NCI-H524 (cell line): ENCODE results near the gene MAD1L1.

Source experiments
- DNase-seq, 2 experiments: peaks; one replicate each; lab custom pipeline; 2025; lab: John Stamatoyannopoulos, UW

The MAD1L1 gene

DNA sequence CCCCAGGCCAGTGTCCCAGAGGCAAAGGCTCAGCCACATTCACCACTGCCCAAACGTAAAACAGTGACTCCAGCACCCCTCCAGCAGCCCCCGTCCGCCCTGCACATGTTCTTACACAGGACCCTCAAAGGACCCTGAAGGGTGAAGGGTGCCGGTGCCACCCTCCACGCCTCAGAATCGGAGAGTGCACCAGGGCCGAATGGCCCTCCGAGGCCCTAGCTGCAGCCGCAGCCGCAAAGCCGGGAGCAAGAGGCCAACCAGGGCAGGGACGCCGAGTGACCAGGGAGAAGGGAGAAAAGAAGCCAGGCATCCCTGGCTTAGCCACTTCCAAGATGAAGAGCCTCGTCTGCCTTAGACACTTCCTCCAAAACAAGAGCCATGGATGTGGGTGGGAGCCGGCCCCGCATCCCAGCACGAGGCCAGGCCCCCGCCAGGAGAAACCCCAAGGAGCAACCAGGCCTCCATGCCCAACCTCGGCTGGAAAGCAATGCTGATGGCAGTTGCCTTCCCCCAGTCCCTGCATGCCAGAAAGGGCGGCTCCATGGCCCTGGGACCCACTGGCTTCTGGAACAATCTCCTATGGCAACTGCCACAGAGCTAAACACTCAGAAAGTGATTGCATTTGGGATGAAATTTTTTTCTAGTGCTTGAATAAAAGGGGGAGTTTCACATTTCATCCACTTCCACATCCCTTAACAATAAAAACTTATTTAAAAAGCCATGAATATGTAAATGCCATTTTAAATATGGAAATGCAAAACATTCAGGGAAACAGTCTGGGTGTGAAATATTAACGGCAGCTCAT, 92.3 kb downstream of the MAD1L1 start:
- DNase-seq = no peak

GRCh38 chr7:2139004-2139699, 93.6 kb downstream of the MAD1L1 start:
- no peak for DNase-seq

DNA sequence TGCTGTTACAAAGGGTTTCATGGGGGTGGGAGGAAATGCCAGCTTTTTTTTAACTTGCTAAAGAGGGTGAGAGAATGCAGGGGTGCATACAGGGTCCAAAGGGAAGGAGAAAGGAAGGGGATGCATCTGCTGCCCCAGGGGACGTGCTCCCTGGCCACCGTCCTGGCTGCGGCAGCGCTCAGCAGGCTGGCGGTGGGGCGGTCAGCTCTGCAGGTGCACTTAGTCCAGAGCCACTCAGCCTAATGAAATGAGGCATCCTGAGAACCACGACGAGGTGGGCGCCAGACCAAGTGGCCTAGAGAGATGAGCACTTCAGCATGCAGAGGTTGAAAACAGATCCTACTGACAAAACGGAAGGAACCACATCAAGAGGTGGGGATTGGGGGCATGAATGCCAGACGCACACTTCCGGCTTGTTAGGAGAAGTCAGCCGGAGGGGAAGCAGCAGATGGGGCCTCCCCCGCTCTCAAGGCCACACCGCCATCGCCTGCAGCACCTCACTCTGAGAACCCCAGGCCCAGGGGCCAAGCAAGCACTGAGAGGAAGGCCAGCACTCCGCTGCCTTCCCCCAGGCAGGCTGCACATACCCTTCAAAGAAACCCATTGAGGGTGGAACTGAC, 94.5 kb downstream of the MAD1L1 start:
- DNase-seq = peak in 1 of 2 experiments; percentile 7

- no peak for DNase-seq
These were observed 98.0 kb downstream of the MAD1L1 start for GRCh38 chr7:2134740-2135139.

- no peak for DNase-seq
These were observed 100.5 kb downstream of the MAD1L1 start for GRCh38 chr7:2132243-2132642.

DNA sequence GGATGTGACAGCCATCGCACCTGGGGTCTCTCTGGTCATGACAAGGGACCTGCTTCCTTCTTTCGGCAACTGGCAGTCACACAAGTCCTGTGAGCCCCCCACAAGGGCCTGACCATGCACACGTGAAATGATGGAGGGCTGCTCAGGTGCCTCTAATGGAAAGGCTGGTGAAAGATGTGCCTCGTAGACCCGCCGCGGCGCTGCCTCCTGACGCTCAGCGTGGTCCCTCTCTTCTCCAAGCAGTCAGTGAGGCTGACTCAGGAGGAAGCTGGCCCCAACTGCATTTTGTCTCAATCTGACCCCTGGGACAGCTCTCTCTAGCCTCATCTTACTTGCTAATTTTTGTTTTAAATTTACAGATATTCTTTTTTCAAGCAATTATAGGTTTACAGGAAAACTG, 100.9 kb downstream of the MAD1L1 start:
- no peak for DNase-seq

GRCh38 chr7:2131341-2131740, 101.4 kb downstream of the MAD1L1 start:
- DNase-seq = no peak

DNA sequence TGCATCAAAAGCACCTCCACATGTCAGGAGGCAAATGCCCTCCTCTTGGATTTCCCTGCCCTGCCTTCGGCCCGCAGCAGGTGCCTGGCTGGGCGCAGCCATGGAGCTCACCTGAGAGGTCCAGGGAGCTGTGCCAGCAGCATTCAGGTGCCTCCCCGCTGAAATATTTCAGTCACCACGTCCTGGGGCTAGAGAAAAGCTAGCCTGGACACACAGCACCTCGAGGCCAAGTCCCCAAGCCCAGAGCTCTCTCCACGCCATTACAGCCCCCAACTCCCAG, 102.7 kb downstream of the MAD1L1 start:
- DNase-seq = no peak

DNA sequence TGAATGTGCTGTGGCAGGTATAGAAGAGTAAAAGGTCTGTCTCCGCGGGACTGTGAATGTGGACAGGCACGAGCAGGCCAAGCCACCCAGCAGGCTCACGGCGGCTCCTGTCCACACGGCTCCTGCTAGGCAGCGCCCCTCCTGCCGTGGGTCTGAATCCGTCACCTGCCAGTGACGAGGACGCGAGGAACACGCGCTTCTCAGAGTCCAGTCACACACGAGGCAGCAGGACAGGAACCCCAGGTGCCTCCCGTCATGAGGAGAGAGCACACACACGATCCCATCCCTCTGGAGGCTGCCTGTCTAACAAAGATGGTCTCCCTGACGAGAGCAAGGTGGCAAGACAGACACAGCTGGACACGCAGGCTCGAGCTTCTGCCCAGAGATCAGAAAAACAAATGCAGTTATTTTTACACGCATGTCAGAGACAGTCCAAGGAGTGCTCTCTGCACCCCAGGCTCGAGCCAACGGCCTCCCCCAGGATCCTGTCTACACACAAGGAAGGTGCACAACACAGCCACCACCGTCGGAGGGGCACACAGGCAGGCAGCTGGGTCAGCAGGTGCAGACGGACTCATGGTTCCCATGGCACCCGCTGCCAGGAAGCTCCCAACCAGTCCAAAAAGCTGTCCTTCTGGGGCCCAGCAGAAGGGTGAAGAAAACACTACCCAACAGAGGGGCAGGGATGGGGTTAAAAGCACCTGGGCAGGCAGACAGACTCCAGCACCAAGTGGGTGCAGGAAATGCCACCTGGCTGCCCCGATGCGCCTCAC, 103.2 kb downstream of the MAD1L1 start:
- DNase-seq = peak in 1 of 2 experiments; percentile 16

DNA sequence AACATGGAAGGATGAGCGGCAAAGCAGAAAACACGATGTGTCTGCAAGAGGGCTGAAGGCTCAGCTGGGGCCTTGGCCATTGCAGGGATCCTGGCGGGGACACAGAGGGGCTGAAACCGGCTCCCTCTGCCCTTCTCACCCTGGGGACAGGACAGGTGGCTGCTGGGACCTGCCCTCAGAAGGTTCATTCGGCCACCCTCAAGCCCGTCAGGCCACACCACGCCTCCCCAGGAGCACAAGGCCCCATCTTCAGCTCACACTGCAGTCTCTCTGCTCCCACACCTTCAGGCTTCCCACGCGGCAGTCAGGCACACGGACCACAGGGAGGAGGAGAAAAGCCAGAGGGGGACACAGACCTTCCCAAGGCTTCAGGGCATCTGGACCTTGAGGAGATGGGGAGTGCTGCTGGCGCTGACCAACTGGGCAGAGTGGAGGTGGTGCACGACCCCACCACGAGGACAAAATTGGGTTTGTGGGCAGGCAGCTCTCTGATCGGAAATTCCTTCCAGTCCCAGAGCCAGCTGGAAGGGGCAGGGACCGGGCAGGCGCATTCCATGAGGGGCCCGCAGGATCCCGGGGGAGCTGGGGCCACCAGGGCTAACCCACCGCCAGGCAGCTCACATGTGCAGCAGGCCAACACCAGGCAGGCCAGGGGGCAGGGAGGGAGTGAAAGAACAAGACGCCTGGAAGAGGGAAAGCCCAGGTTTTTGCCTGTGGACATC, 104.0 kb downstream of the MAD1L1 start:
- no peak for DNase-seq

GRCh38 chr7:2126621-2127020, 106.1 kb downstream of the MAD1L1 start:
- no peak for DNase-seq

DNA sequence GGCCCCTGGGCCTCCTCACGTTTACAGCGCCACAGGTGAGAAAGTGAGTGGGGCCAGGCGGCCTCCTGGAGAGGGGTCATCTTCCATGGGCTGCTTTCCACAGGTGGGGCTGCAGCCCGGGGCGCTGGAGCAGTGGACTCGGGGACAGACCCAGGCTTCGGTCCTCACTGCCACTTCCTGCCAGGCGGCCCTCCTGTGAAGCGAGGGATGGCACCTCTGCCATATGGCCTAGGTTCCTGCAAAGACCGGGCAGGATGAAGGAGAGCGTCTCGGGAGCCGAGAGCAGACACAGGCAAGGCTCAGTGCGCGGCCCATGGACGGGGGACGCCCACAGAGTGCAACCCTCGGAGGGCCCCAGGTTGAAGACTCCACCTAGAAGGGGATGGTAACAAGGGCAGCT, 106.8 kb downstream of the MAD1L1 start:
- DNase-seq = peak in 1 of 2 experiments; percentile 14

DNA sequence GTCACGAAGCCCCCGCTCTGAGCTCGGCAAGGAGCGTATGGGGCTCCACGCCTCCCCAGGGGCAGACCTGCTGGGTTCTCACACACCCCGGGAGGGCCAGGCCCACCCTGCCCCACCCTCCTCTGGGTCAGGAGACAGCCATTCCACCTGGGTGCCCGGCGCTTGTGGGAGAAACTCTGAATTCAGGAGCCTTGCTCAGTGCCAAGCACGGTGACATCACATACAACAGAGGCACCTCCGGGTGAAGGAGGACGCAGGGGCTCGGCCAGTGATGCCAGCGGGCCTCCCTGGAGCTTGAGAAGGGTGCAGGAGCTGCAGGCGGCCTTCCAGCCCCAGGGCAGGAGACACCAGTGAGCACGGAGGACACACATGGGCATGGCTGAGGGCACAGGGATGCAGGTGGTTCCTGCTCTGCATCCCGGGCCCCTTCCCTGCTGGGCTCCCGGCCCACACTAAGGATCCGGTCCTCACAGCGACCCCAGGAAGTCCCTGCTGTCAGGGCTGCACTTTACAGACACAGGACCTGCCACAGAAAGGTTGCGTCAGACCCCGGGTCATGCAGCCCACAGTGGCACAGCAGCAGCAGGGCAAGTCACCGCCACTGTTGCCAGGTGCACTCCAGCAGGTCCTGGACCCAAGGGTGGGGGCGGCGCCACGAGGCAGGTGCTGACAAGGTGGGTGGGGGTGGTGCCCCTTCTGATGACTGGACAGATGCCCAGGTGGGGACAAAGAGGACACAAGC, 108.0 kb downstream of the MAD1L1 start:
- no peak for DNase-seq

DNA sequence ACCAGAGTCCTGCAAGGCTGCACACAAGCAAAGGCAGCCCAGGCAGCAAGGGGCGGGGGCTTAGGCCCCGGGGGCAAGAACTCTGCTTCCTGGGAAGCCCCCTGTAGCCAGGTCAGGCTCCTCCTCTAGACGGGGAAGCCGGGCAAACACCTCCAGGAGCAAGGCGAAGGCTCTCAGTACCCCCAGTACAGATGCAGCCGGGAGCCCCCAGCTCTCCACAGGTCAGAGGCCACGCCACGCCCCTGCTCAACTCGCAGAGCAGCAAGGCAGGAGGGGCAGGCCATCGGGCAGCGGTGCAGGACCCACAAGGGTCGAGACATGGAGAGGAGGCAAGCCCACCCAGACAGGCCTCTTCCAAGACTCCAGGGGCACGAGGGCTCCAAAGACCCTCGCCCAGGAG, 108.8 kb downstream of the MAD1L1 start:
- DNase-seq = no peak

- DNase-seq = no peak
These were observed 109.4 kb downstream of the MAD1L1 start for GRCh38 chr7:2123360-2123759.

- DNase-seq = no peak
These were observed 110.1 kb downstream of the MAD1L1 start for GRCh38 chr7:2122651-2123050.

GRCh38 chr7:2120841-2121830, 111.6 kb downstream of the MAD1L1 start:
- no peak for DNase-seq

- no peak for DNase-seq
These were observed 112.5 kb downstream of the MAD1L1 start for GRCh38 chr7:2120251-2120660.

DNA sequence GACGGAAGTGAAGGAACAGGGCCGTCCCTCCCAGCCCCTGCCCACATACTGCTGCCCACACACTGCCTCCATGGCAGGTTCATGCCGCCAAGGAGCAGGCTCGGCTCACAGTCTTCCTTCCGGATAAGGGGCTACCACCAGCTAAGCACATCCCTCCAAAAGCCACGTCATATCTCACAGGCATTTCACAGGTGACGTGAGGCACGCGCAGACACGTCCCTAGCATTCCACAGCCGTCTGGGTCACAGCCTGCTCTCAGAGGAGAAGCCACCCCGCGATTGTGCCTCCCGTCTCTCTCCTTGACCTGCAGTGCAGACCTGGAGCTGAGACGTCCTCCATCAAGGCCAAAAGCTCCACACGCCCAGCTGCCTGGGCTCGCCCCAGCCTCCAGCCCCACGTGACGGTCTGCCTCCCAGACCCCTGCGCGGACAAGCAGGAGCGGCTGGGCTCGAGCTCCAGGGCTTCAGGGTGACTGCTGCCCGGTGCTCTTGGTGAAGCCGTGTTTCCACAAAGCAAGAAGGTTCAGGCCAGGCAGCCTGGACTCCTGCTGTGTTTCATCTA, 114.0 kb downstream of the MAD1L1 start:
- no peak for DNase-seq

DNA sequence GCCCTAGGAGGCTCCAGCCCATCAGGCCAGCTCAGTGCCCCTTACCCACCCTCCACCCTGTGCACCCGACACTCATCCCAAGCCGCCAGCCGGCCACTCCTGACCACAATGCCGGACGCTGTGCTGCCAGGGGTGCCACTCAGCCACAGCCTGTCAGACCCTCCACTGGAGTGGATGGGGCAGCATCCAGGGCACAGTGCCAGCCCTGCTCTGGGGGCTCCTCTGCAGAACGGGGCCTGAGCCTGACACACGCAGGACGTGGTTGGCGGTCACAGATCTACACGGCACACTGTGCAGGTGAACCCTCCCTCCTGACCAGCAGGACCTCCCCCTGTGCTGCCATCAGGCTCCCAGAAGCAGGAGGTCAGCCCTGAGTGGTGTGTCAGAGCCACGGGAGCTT, 114.7 kb downstream of the MAD1L1 start:
- no peak for DNase-seq
